GM23338 (cell line): Measurements from ENCODE around the gene WNT2. TPM values are rescaled to one million over a fixed set of nuclear protein-coding genes. Genes with fewer than 3 reads are reported as not detected.
A peak's percentile ranks its signal among the peaks of the same experiment; 100 is the strongest.

Source experiments
- ATAC-seq: fragments of 200-7000 bp; cut with Tn5 transposase; 3 replicates; pipeline ENCODE4 v1.9.1; 2020
- DNase-seq: peaks from one replicate; pipeline ENCODE4 v3.0.0-alpha.2; 2015; ENCODE audit warnings: low spot score
- H2AFZ ChIP-seq: fragments of 200-600 bp; sonication (generic); 2 replicates; pipeline ENCODE4 v1.8.0; 2016; ENCODE audit warnings: antibody characterized with exemption, mild to moderate bottlenecking, moderate library complexity
- H3F3A ChIP-seq: fragments of 200-600 bp; sonication (generic); replicated peaks from 2 replicates; pipeline ENCODE4 v1.8.0; 2017; ENCODE audit warnings: antibody characterized with exemption, mixed run types, low read depth
- H3K27ac ChIP-seq: fragments of 200-600 bp; sonication (generic); 2 replicates; pipeline ENCODE4 v1.6.1; 2016; ENCODE audit warnings: low read depth
- H3K27me3 ChIP-seq: fragments of 200-600 bp; sonication (generic); 2 replicates; pipeline ENCODE4 v1.8.0; 2016; ENCODE audit warnings: mild to moderate bottlenecking, mixed run types, moderate library complexity; ENCODE audit not compliant: insufficient read depth
- H3K36me3 ChIP-seq: fragments of 200-600 bp; sonication (generic); 2 replicates; pipeline ENCODE4 v1.8.0; 2016; ENCODE audit warnings: mild to moderate bottlenecking; ENCODE audit not compliant: insufficient read depth
- H3K4me1 ChIP-seq: fragments of 200-600 bp; sonication (generic); 2 replicates; pipeline ENCODE4 v1.8.0; 2016; ENCODE audit warnings: mild to moderate bottlenecking, moderate library complexity; ENCODE audit not compliant: insufficient read depth
- H3K4me2 ChIP-seq: fragments of 200-600 bp; sonication (generic); 2 replicates; pipeline ENCODE4 v1.7.1; 2017; ENCODE audit warnings: mixed run types
- H3K4me3 ChIP-seq: fragments of 200-600 bp; sonication (generic); 2 replicates; pipeline ENCODE4 v1.6.1; 2016; ENCODE audit warnings: mixed run types
- H3K79me2 ChIP-seq: fragments of 200-600 bp; sonication (generic); replicated peaks from 2 replicates; pipeline ENCODE4 v1.8.0; 2017; ENCODE audit warnings: mild to moderate bottlenecking; ENCODE audit not compliant: insufficient read depth
- H3K9me2 ChIP-seq: fragments of 200-600 bp; sonication (generic); 2 replicates; pipeline ENCODE4 v1.8.0; 2017; ENCODE audit not compliant: insufficient read depth
- H4K20me1 ChIP-seq: fragments of 200-600 bp; sonication (generic); replicated peaks from 2 replicates; pipeline ENCODE4 v1.8.0; 2017; ENCODE audit warnings: mild to moderate bottlenecking; ENCODE audit not compliant: insufficient read depth
- H3K27ac Mint-ChIP-seq: 2 replicates; pipeline ENCODE4 v1.8.0; 2020; ENCODE audit warnings: inconsistent platforms, mild to moderate bottlenecking, moderate library complexity, mixed read lengths
- H3K27me3 Mint-ChIP-seq: 3 replicates; pipeline ENCODE4 v1.8.0; 2022; ENCODE audit warnings: low read depth, mild to moderate bottlenecking, moderate library complexity, mixed read lengths, inconsistent platforms; ENCODE audit not compliant: insufficient read depth, poor library complexity
- H3K36me3 Mint-ChIP-seq: 3 replicates; pipeline ENCODE4 v1.8.0; 2021; ENCODE audit warnings: low read depth, mild to moderate bottlenecking, inconsistent platforms, moderate library complexity, mixed read lengths
- H3K4me1 Mint-ChIP-seq: 3 replicates; pipeline ENCODE4 v1.8.0; 2020; ENCODE audit warnings: mild to moderate bottlenecking, inconsistent platforms, mixed read lengths
- H3K4me3 Mint-ChIP-seq: 3 replicates; pipeline ENCODE4 v1.8.0; 2021; ENCODE audit warnings: moderate library complexity, mild to moderate bottlenecking, inconsistent platforms, mixed read lengths
- H3K9me3 Mint-ChIP-seq: 3 replicates; pipeline ENCODE4 v1.8.0; 2020; ENCODE audit warnings: moderate library complexity, mild to moderate bottlenecking, inconsistent platforms, mixed read lengths
- CREB1 ChIP-seq: fragments of 250-450 bp; sonication (Bioruptor Pico); IDR thresholded peaks from 2 replicates; pipeline ENCODE4 v1.5.0; 2020; ENCODE audit warnings: low read depth, mild to moderate bottlenecking, moderate library complexity
- CTCF ChIP-seq, 2 experiments: fragments of 200-600 bp in 1 of 2; sonication (generic) in 1 of 2; conservative IDR thresholded peaks; 2 replicates each; pipeline versions ENCODE4 v1.5.1 to v1.6.1; 2016 to 2017; ENCODE audit warnings: antibody characterized with exemption in 2 of 2, low read depth in 2 of 2, mild to moderate bottlenecking in 2 of 2, moderate library complexity in 1 of 2
- EZH2 ChIP-seq: fragments of 200-600 bp; sonication (generic); IDR thresholded peaks from one replicate; pipeline ENCODE4 v1.8.0; 2017; ENCODE audit warnings: antibody characterized with exemption, mild to moderate bottlenecking, low read depth; ENCODE audit not compliant: unreplicated experiment
- EZH2phosphoT487 ChIP-seq: fragments of 200-600 bp; sonication (generic); IDR thresholded peaks from one replicate; pipeline ENCODE4 v1.8.1; 2018; ENCODE audit warnings: antibody characterized with exemption; ENCODE audit not compliant: unreplicated experiment
- NANOG ChIP-seq: IDR thresholded peaks from 2 replicates; pipeline ENCODE4 v1.6.1; 2016; ENCODE audit warnings: antibody characterized with exemption, borderline replicate concordance
- REST ChIP-seq: IDR thresholded peaks from one replicate; pipeline ENCODE4 v1.6.1; 2018; ENCODE audit warnings: antibody characterized with exemption; ENCODE audit not compliant: unreplicated experiment
- STAT1 ChIP-seq: IDR thresholded peaks from one replicate; pipeline ENCODE4 v1.6.1; 2016; ENCODE audit warnings: antibody characterized with exemption; ENCODE audit not compliant: unreplicated experiment
- polyA plus RNA-seq: library from polyadenylated mRNA; unstranded; fragments of >200 nt; fragmentation: Nextera tagmentation; extraction: Ambion mirVana; gene quantifications from 2 replicates; pipeline ENCODE4 v1.2.1, GENCODE V29; 2016
- total RNA-seq: library from RNA; depleted of rRNA; stranded (reverse); fragments of >200 nt; shearing (Covaris generic); gene quantifications from 2 replicates; pipeline ENCODE4 v1.2.3, GENCODE V29; 2014

WNT2 gene
- total and polyA plus RNA-seq, 2 experiments from 2014 or later: not detected

GRCh38 chr7:117279203-117279602 lies 43.7 kb downstream of the WNT2 start:
- H3F3A ChIP-seq: no peaks in the 10 kb centered on the region
- H3K4me3 Mint-ChIP-seq: no peak overlapping the region
- no peak overlapping the region for H3K4me2 ChIP-seq
- H2AFZ ChIP-seq: peak overlapping the region; percentile 0; the same call in 1 of the 2 replicates
- TF ChIP-seq NANOG (no peak), EZH2phosphoT487 (no peak), REST (no peak), STAT1 (no peak), CREB1 (CRISPR knock-in tag) (no peak)
- no peak for ATAC-seq
- no peaks in the 10 kb centered on the region for H3K9me3 Mint-ChIP-seq
- H3K27ac Mint-ChIP-seq: no peak overlapping the region
- H3K79me2 ChIP-seq: no peaks in the 10 kb centered on the region
- no peaks in the 10 kb centered on the region for H4K20me1 ChIP-seq
- no peaks in the 10 kb centered on the region for H3K36me3 ChIP-seq
- peaks cover 4% of the 10 kb centered on the region for H3K27me3 Mint-ChIP-seq
- H3K36me3 Mint-ChIP-seq: no peaks in the 10 kb centered on the region
- H3K9me2 ChIP-seq: peaks cover 6% of the 10 kb centered on the region; the same call in 1 of the 2 replicates
- H3K4me1 ChIP-seq: no peaks in the 10 kb centered on the region
- DNase-seq: no peak
- H3K27me3 ChIP-seq: no peaks in the 10 kb centered on the region
- H3K27ac ChIP-seq: no peak overlapping the region
- H3K4me3 ChIP-seq: no peak overlapping the region
- H3K4me1 Mint-ChIP-seq: no peaks in the 10 kb centered on the region

GRCh38 chr7:117278040-117278439 lies 44.8 kb downstream of the WNT2 start:
- no peak for DNase-seq
- H3K27ac Mint-ChIP-seq: no peak overlapping the region
- H3K9me3 Mint-ChIP-seq: no peaks in the 10 kb centered on the region
- ATAC-seq: no peak
- H3K4me1 ChIP-seq: no peaks in the 10 kb centered on the region
- no peaks in the 10 kb centered on the region for H4K20me1 ChIP-seq
- H3K4me3 ChIP-seq: no peak overlapping the region
- no peak for TF ChIP-seq EZH2
- TF ChIP-seq CTCF (conservative IDR thresholded peaks at IDR 0.05; ENCODE audit: low read depth in 2 of 2): 0 out of 4 replicates have a peak, but pooled peaks of 1 of the 2 experiments have one; percentile 6
- no peaks in the 10 kb centered on the region for H3K27me3 ChIP-seq
- no peak overlapping the region for H3K27ac ChIP-seq
- H3K4me3 Mint-ChIP-seq: no peak overlapping the region
- no peaks in the 10 kb centered on the region for H3K36me3 ChIP-seq
- no peaks in the 10 kb centered on the region; the same call in 2 of the 3 replicates for H3K4me1 Mint-ChIP-seq
- no peaks in the 10 kb centered on the region for H3K79me2 ChIP-seq
- no peak overlapping the region for H3K4me2 ChIP-seq
- H3K36me3 Mint-ChIP-seq: no peaks in the 10 kb centered on the region
- H3F3A ChIP-seq: no peaks in the 10 kb centered on the region
- peaks cover 6% of the 10 kb centered on the region; the same call in 1 of the 2 replicates for H3K9me2 ChIP-seq
- no peak overlapping the region for H2AFZ ChIP-seq
- H3K27me3 Mint-ChIP-seq: peaks cover 2% of the 10 kb centered on the region
